ENCODE measurements around the gene PGC. TPM values are rescaled to one million over a fixed set of nuclear protein-coding genes. Genes with fewer than 3 reads are reported as not detected.

Gene PGC
- total RNA-seq, 1 donor from 2014 or later = not detected

- Histone ChIP-seq H3K36me3 (ENCODE audit: control insufficient read depth, insufficient read depth, low read length) (no peaks in the 10 kb centered on the region), H3K27me3 (ENCODE audit: control insufficient read depth, insufficient read depth, low read length) (peaks cover under 1% of the 10 kb centered on the region), H3K4me3 (ENCODE audit: low read depth, low read length) (no peak overlapping the region)
- TF ChIP-seq CTCF (IDR thresholded peaks at IDR 0.05; ENCODE audit: insufficient read depth, low read length, poor library complexity, severe bottlenecking) = no peak
- no peak for DNase-seq (ENCODE audit: low read depth)
Measured at GRCh38 chr6:41744236-41744787, 2.9 kb downstream of the PGC start.

GRCh38 chr6:41743406-41744235 lies 3.6 kb downstream of the PGC start:
- Histone ChIP-seq H3K27me3 (ENCODE audit: control insufficient read depth, insufficient read depth, low read length) (no peaks in the 10 kb centered on the region), H3K36me3 (ENCODE audit: control insufficient read depth, insufficient read depth, low read length) (no peaks in the 10 kb centered on the region), H3K4me3 (ENCODE audit: low read depth, low read length) (no peak overlapping the region)
- DNase-seq (ENCODE audit: low read depth) = no peak
- no peak for TF ChIP-seq CTCF (IDR thresholded peaks at IDR 0.05; ENCODE audit: insufficient read depth, low read length, poor library complexity, severe bottlenecking)

- Histone ChIP-seq H3K36me3 (ENCODE audit: control insufficient read depth, insufficient read depth, low read length) (no peaks in the 10 kb centered on the region), H3K27me3 (ENCODE audit: control insufficient read depth, insufficient read depth, low read length) (peaks cover 3% of the 10 kb centered on the region), H3K4me3 (ENCODE audit: low read depth, low read length) (no peak overlapping the region)
- TF ChIP-seq CTCF (IDR thresholded peaks at IDR 0.05; ENCODE audit: insufficient read depth, low read length, poor library complexity, severe bottlenecking) = no peak
- no peak for DNase-seq (ENCODE audit: low read depth)
Measured at GRCh38 chr6:41741625-41742490, 5.3 kb downstream of the PGC start.

- no peak for TF ChIP-seq CTCF (IDR thresholded peaks at IDR 0.05; ENCODE audit: insufficient read depth, low read length, poor library complexity, severe bottlenecking)
- no peak for DNase-seq (ENCODE audit: low read depth)
- no peak overlapping the region for H3K4me3 ChIP-seq (ENCODE audit: low read depth, low read length)
- H3K27me3 ChIP-seq (ENCODE audit: control insufficient read depth, insufficient read depth, low read length) = peaks cover 5% of the 10 kb centered on the region
- no peaks in the 10 kb centered on the region for H3K36me3 ChIP-seq (ENCODE audit: control insufficient read depth, insufficient read depth, low read length)
Measured at GRCh38 chr6:41740366-41741162, 6.6 kb downstream of the PGC start.

- Histone ChIP-seq H3K36me3 (ENCODE audit: control insufficient read depth, insufficient read depth, low read length) (no peaks in the 10 kb centered on the region), H3K4me3 (ENCODE audit: low read depth, low read length) (no peak overlapping the region), H3K27me3 (ENCODE audit: control insufficient read depth, insufficient read depth, low read length) (peaks cover 5% of the 10 kb centered on the region)
- no peak for TF ChIP-seq CTCF (IDR thresholded peaks at IDR 0.05; ENCODE audit: insufficient read depth, low read length, poor library complexity, severe bottlenecking)
- no peak for DNase-seq (ENCODE audit: low read depth)
Measured at GRCh38 chr6:41739041-41739440, 8.2 kb downstream of the PGC start.

All from kidney epithelial cell (primary cell).